Natural killer cell (primary cell): Measurements from ENCODE around the gene CKAP4. TPM values are rescaled to one million over a fixed set of nuclear protein-coding genes. Genes with fewer than 3 reads are reported as not detected.

Experiments
- ATAC-seq, 3 donors: fragments of 150-1000 bp in 2 of 3; fragments of 200-7000 bp in 1 of 3; cut with Tn5 transposase; 1 replicate in 1 of 3; 2 replicates in 2 of 3; pipeline ENCODE4 v1.10.0; 2021; ENCODE audit warnings: mild to moderate bottlenecking in 2 of 3, moderate library complexity in 2 of 3
- DNase-seq, 2 donors: peaks; one replicate each; pipeline versions ENCODE4 v3.0.0 to v3.0.0-alpha.2; 2013 to 2021; ENCODE audit warnings: mixed read lengths in 1 of 2
- H3K27ac ChIP-seq: one replicate; pipeline ENCODE4 v1.5.1; 2013; ENCODE audit warnings: mild to moderate bottlenecking, low read length
- H3K27me3 ChIP-seq: one replicate; pipeline ENCODE4 v1.6.1; 2013; ENCODE audit warnings: low read length; ENCODE audit not compliant: control insufficient read depth, insufficient read depth
- H3K36me3 ChIP-seq: one replicate; pipeline ENCODE4 v1.6.1; 2013; ENCODE audit warnings: low read length; ENCODE audit not compliant: control insufficient read depth, insufficient read depth
- H3K4me1 ChIP-seq: one replicate; pipeline ENCODE4 v1.6.1; 2013; ENCODE audit warnings: low read length; ENCODE audit not compliant: control insufficient read depth, insufficient read depth
- H3K4me3 ChIP-seq: one replicate; pipeline ENCODE4 v1.5.1; 2013; ENCODE audit warnings: low read length
- H3K9me3 ChIP-seq: one replicate; pipeline ENCODE4 v1.6.1; 2013; ENCODE audit warnings: low read length; ENCODE audit not compliant: control insufficient read depth, insufficient read depth
- H3K27ac Mint-ChIP-seq, 2 donors: one replicate each; pipeline ENCODE4 v1.8.0; 2022; ENCODE audit warnings: mild to moderate bottlenecking in 2 of 2, mixed read lengths in 2 of 2, moderate library complexity in 1 of 2
- H3K27me3 Mint-ChIP-seq, 2 donors: one replicate each; pipeline ENCODE4 v1.8.0; 2022; ENCODE audit warnings: low read depth in 2 of 2, mixed read lengths in 2 of 2
- H3K36me3 Mint-ChIP-seq: one replicate; pipeline ENCODE4 v1.8.0; 2022; ENCODE audit warnings: mixed read lengths
- H3K4me1 Mint-ChIP-seq, 2 donors: one replicate each; pipeline ENCODE4 v1.8.0; 2022; ENCODE audit warnings: mixed read lengths in 2 of 2
- H3K4me3 Mint-ChIP-seq: one replicate; pipeline ENCODE4 v1.8.0; 2022; ENCODE audit warnings: mild to moderate bottlenecking, moderate library complexity, mixed read lengths
- H3K9me3 Mint-ChIP-seq, 2 donors: one replicate each; pipeline ENCODE4 v1.8.0; 2022; ENCODE audit warnings: mixed read lengths in 2 of 2
- CTCF ChIP-seq: fragments of 200-600 bp; IDR thresholded peaks from one replicate; pipeline ENCODE4 v1.8.0; 2022; ENCODE audit warnings: antibody characterized with exemption
- WGBS: methylation state at CpG from one replicate; pipeline ENCODE4 v1.1.7; 2013; ENCODE audit warnings: missing lambda C conversion rate; ENCODE audit not compliant: insufficient coverage; 5-methylcytosine and 5-hydroxymethylcytosine counted together
- intact Hi-C: fragments of 100-400 bp; cut with micrococcal nuclease; formaldehyde crosslinking; loops from one replicate; pipeline ENCODE4 v1.14.2; 2022
- total RNA-seq, 4 donors: library from RNA; stranded (reverse); fragments of 120-200 nt in 1 of 4; gene quantifications; one replicate each; pipeline versions ENCODE4 v1.2.3 to v1.2.4, GENCODE V29; 2013 to 2022

The CKAP4 gene
- total RNA-seq, 3 donors from 2014 or later (not counting 1 experiment from before 2014, with no cell fraction given): 2.0 to 19.4 (median 2.0) TPM

GRCh38 chr12:106245767-106246166, 2.1 kb downstream of the CKAP4 start:
- Mint-ChIP-seq H3K27ac (no peak overlapping the region), H3K9me3 (no peaks in the 10 kb centered on the region), H3K4me1 (peaks cover 0 to 9% of the 10 kb centered on the region in 2 donors), H3K27me3 (peaks cover 6 to 9% of the 10 kb centered on the region in 2 donors), H3K4me3 (no peak overlapping the region), H3K36me3 (no peaks in the 10 kb centered on the region)
- no peaks in the 10 kb centered on the region for H3K9me3 ChIP-seq
- ATAC-seq (no peak), DNase-seq (no peak)
- H3K27ac ChIP-seq: no peak overlapping the region
- H3K36me3 ChIP-seq: no peaks in the 10 kb centered on the region
- TF ChIP-seq CTCF: no peak
- no peaks in the 10 kb centered on the region for H3K27me3 ChIP-seq
- 98% methylated on average over 12 of the region's 12 CpGs for WGBS
- intact Hi-C loops: loop anchor here (5.0 kb wide), 1 partner anchor 112 kb away; the partner anchor contains the start of gene POLR3B
- peaks cover 29% of the 10 kb centered on the region for H3K4me1 ChIP-seq
- no peak overlapping the region for H3K4me3 ChIP-seq

GRCh38 chr12:106243620-106244019, 4.2 kb downstream of the CKAP4 start:
- Mint-ChIP-seq H3K4me1 (peaks cover 0 to 2% of the 10 kb centered on the region in 2 donors), H3K27ac (no peak overlapping the region), H3K36me3 (no peaks in the 10 kb centered on the region), H3K4me3 (no peak overlapping the region), H3K27me3 (peaks cover 6 to 9% of the 10 kb centered on the region in 2 donors), H3K9me3 (no peaks in the 10 kb centered on the region)
- H3K36me3 ChIP-seq: no peaks in the 10 kb centered on the region
- intact Hi-C loops: no loop called here
- no peak overlapping the region for H3K4me3 ChIP-seq
- DNase-seq (no peak), ATAC-seq (no peak)
- no peak for TF ChIP-seq CTCF
- H3K4me1 ChIP-seq: peaks cover 19% of the 10 kb centered on the region
- H3K27ac ChIP-seq: no peak overlapping the region
- H3K9me3 ChIP-seq: no peaks in the 10 kb centered on the region
- no peaks in the 10 kb centered on the region for H3K27me3 ChIP-seq

- Histone ChIP-seq H3K4me1 (peaks cover 2% of the 10 kb centered on the region), H3K36me3 (no peaks in the 10 kb centered on the region), H3K27ac (no peak overlapping the region), H3K9me3 (no peaks in the 10 kb centered on the region), H3K27me3 (no peaks in the 10 kb centered on the region), H3K4me3 (no peak overlapping the region)
- Mint-ChIP-seq H3K36me3 (no peaks in the 10 kb centered on the region), H3K4me1 (no peaks in the 10 kb centered on the region), H3K4me3 (no peak overlapping the region), H3K9me3 (no peaks in the 10 kb centered on the region), H3K27me3 (peaks cover 6 to 9% of the 10 kb centered on the region in 2 donors), H3K27ac (no peak overlapping the region)
- DNase-seq: no peak
- intact Hi-C loops: no loop called here
- TF ChIP-seq CTCF: no peak
- ATAC-seq: no peak
Observed at GRCh38 chr12:106240821-106241220, 7.0 kb downstream of the CKAP4 start.

GRCh38 chr12:106239951-106240335, 7.9 kb downstream of the CKAP4 start:
- TF ChIP-seq CTCF: no peak
- Mint-ChIP-seq H3K9me3 (no peaks in the 10 kb centered on the region), H3K4me3 (no peak overlapping the region), H3K4me1 (no peaks in the 10 kb centered on the region), H3K27ac (no peak overlapping the region), H3K36me3 (no peaks in the 10 kb centered on the region), H3K27me3 (peaks cover 2 to 7% of the 10 kb centered on the region in 2 donors)
- no peak for ATAC-seq
- Histone ChIP-seq H3K27me3 (no peaks in the 10 kb centered on the region), H3K36me3 (no peaks in the 10 kb centered on the region), H3K9me3 (no peaks in the 10 kb centered on the region), H3K27ac (no peak overlapping the region), H3K4me1 (no peaks in the 10 kb centered on the region), H3K4me3 (no peak overlapping the region)
- DNase-seq: no peak
- intact Hi-C loops: no loop called here
- WGBS: 98% methylated on average over 12 of the region's 12 CpGs
